OCI-LY1 (cell line): ENCODE measurements around the gene TMEM121.

Experiments
- H2AFZ ChIP-seq: fragments of 200-600 bp; sonication (generic), shearing (Covaris generic); 2 replicates; pipeline ENCODE4 v1.6.0; 2014; ENCODE audit warnings: antibody characterized with exemption, mild to moderate bottlenecking, low read length
- H3F3A ChIP-seq: fragments of 200-600 bp; sonication (generic), shearing (Covaris generic); 2 replicates; pipeline ENCODE4 v1.6.0; 2014; ENCODE audit warnings: mild to moderate bottlenecking, antibody characterized with exemption, low read length, moderate library complexity; ENCODE audit not compliant: insufficient read depth
- H3K27ac ChIP-seq: fragments of 200-600 bp; sonication (generic); 2 replicates; pipeline ENCODE4 v1.5.1; 2014; ENCODE audit warnings: low read length, mixed run types, mild to moderate bottlenecking, low read depth; ENCODE audit not compliant: poor library complexity, severe bottlenecking
- H3K27me3 ChIP-seq: fragments of 200-600 bp; sonication (generic); 2 replicates; pipeline ENCODE4 v1.6.0; 2014; ENCODE audit warnings: antibody characterized with exemption, mild to moderate bottlenecking, low read length, moderate library complexity; ENCODE audit not compliant: insufficient read depth
- H3K36me3 ChIP-seq: fragments of 200-600 bp; sonication (generic); 2 replicates; pipeline ENCODE4 v1.6.1; 2014; ENCODE audit warnings: mild to moderate bottlenecking, antibody characterized with exemption, low read length, moderate library complexity, mixed read lengths; ENCODE audit not compliant: insufficient read depth
- H3K4me1 ChIP-seq: fragments of 200-600 bp; sonication (generic); 2 replicates; pipeline ENCODE4 v1.5.1; 2014; ENCODE audit warnings: mild to moderate bottlenecking, low read length, moderate library complexity; ENCODE audit not compliant: insufficient read depth, severe bottlenecking
- H3K4me2 ChIP-seq: fragments of 200-600 bp; sonication (generic), shearing (Covaris generic); 2 replicates; pipeline ENCODE4 v1.6.1; 2014; ENCODE audit warnings: low read length
- H3K4me3 ChIP-seq: fragments of 200-600 bp; sonication (generic); 2 replicates; pipeline ENCODE4 v1.5.1; 2014; ENCODE audit warnings: low read length, low read depth, mild to moderate bottlenecking, mixed read lengths; ENCODE audit not compliant: poor library complexity, severe bottlenecking
- H3K79me2 ChIP-seq: fragments of 200-600 bp; shearing (Covaris generic); 2 replicates; pipeline ENCODE4 v1.6.1; 2016; ENCODE audit warnings: mixed run types, low read length, mixed read lengths; ENCODE audit not compliant: insufficient read depth
- H3K9ac ChIP-seq: fragments of 200-600 bp; sonication (generic), shearing (Covaris generic); 2 replicates; pipeline ENCODE4 v1.6.1; 2014; ENCODE audit warnings: mild to moderate bottlenecking, low read length, mixed read lengths
- H3K9me2 ChIP-seq: fragments of 200-600 bp; sonication (generic), shearing (Covaris generic); 2 replicates; pipeline ENCODE4 v1.6.1; 2014; ENCODE audit warnings: low read depth, mild to moderate bottlenecking, low read length, mixed read lengths
- H3K9me3 ChIP-seq: fragments of 200-600 bp; shearing (Covaris generic); 2 replicates; pipeline ENCODE4 v1.6.1; 2014; ENCODE audit warnings: low read length, mixed read lengths
- H4K20me1 ChIP-seq: fragments of 200-600 bp; sonication (generic), shearing (Covaris generic); 2 replicates; pipeline ENCODE4 v1.6.0; 2016; ENCODE audit warnings: mild to moderate bottlenecking, low read length; ENCODE audit not compliant: insufficient read depth
- EZH2 ChIP-seq: fragments of 200-600 bp; sonication (generic), shearing (Covaris generic); IDR thresholded peaks from 2 replicates; pipeline ENCODE4 v1.8.0; 2017; ENCODE audit warnings: borderline replicate concordance, mixed run types, mild to moderate bottlenecking, antibody characterized with exemption, low read length, moderate library complexity, mixed read lengths
- TF ChIP-seq, protein P1 (sequence below): fragments of 200-600 bp; sonication (generic), shearing (Covaris generic); IDR thresholded peaks from 2 replicates; pipeline ENCODE4 v1.5.1; 2017; ENCODE audit warnings: mild to moderate bottlenecking, antibody characterized with exemption, low read length, moderate library complexity, mixed read lengths

Gene TMEM121

DNA sequence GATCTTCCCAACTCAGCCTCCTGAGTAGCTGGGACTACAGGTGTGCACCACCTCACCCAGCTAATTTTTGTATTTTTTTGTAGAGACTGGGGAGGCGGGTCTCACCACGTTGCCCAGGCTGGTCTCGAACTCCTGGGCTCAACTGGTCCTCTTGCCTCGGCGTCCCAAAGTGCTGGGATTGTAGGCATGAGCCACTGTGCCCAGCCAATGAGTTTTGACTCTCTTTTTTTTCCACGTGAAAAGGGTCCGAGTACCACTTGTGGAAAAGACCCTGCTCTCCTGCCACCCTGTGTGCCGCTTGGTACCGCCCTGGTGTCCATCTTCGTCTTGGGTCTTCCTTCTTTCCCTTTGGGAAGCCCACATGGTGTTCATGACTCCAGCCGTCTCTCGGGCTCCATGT lies 17.8 kb upstream of the TMEM121 start:
- H3K4me3 ChIP-seq: no peak overlapping the region
- no peaks in the 10 kb centered on the region for H3K9me3 ChIP-seq
- no peak overlapping the region for H3K4me2 ChIP-seq
- H3K79me2 ChIP-seq: no peaks in the 10 kb centered on the region
- no peaks in the 10 kb centered on the region for H3F3A ChIP-seq
- H3K27me3 ChIP-seq: peaks cover 4% of the 10 kb centered on the region; the same call in 1 of the 2 replicates
- H3K9me2 ChIP-seq: no peaks in the 10 kb centered on the region
- H4K20me1 ChIP-seq: no peaks in the 10 kb centered on the region
- H3K27ac ChIP-seq: no peak overlapping the region
- H3K9ac ChIP-seq: no peak overlapping the region
- no peaks in the 10 kb centered on the region for H3K36me3 ChIP-seq
- H3K4me1 ChIP-seq: no peaks in the 10 kb centered on the region
- H2AFZ ChIP-seq: no peak overlapping the region
- TF ChIP-seq, protein P1, sequence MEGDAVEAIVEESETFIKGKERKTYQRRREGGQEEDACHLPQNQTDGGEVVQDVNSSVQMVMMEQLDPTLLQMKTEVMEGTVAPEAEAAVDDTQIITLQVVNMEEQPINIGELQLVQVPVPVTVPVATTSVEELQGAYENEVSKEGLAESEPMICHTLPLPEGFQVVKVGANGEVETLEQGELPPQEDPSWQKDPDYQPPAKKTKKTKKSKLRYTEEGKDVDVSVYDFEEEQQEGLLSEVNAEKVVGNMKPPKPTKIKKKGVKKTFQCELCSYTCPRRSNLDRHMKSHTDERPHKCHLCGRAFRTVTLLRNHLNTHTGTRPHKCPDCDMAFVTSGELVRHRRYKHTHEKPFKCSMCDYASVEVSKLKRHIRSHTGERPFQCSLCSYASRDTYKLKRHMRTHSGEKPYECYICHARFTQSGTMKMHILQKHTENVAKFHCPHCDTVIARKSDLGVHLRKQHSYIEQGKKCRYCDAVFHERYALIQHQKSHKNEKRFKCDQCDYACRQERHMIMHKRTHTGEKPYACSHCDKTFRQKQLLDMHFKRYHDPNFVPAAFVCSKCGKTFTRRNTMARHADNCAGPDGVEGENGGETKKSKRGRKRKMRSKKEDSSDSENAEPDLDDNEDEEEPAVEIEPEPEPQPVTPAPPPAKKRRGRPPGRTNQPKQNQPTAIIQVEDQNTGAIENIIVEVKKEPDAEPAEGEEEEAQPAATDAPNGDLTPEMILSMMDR: no peak
- no peak for TF ChIP-seq EZH2

DNA sequence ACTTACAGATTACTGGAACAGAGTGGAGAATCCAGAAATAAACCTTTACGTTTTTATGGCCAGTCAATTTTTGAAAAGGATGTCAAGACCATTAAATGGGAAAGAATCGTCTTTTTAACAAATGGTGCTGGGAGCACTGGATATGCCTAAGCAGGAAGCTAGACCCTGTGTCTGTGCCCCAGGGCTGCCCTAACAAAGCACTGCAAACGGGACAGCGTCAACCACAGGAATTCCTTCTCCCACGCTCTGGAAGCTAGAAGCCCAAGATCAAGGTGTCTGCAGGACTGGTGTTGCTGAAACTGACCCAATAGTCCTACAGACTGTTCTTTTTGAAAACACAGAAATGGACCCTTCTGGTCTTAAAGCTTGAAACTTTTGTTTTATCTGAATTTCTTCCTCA lies 9.3 kb upstream of the TMEM121 start:
- Histone ChIP-seq H3K27me3 (peaks cover 35% of the 10 kb centered on the region; the same call in 1 of the 2 replicates), H3K9me3 (peaks cover 8% of the 10 kb centered on the region; the same call in 1 of the 2 replicates), H3K9me2 (no peaks in the 10 kb centered on the region), H3K36me3 (no peaks in the 10 kb centered on the region; the same call in 1 of the 2 replicates), H3K79me2 (no peaks in the 10 kb centered on the region), H3K4me1 (no peaks in the 10 kb centered on the region), H3F3A (no peaks in the 10 kb centered on the region), H3K27ac (no peak overlapping the region), H3K9ac (no peak overlapping the region), H3K4me3 (no peak overlapping the region), H4K20me1 (no peaks in the 10 kb centered on the region), H3K4me2 (no peak overlapping the region), H2AFZ (no peak overlapping the region)
- no peak for TF ChIP-seq EZH2
- TF ChIP-seq, protein P1: no peak

DNA sequence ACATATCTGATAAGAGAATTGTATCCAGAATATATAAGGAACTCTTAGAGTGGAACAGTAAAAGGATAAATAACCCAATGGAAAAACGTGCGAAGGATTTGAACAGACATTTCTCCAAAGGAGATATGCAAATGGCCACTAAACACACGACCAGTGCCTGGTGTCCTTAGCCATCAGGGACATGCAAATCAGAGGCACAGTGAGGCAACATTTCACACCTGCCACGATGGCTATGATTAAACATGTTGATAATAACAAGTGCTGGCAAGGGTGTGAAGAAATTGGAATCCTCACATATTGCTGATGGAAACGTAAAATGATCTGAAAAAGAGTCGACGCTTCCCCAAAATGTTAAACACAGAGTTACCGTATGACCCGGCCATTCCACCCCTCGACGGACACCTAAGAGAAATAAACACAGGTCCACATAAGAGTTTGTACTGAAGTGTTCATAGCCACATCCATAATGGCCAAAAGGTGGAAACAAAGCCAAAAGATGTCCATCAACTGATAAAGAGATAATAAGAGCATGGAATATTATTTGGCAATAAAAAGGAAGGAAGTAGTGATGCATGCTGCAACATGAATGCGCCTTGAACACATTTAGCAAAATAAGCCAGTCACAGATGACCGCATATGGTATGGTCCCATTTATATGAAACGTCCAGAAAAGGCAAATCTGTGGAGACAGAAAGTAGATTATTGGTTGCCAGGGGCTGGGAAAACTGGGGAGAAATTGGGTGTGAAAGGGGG lies 6.3 kb upstream of the TMEM121 start:
- no peak overlapping the region for H3K4me2 ChIP-seq
- H3K9me3 ChIP-seq: 0 out of 2 replicates have a peak, but pooled peaks cover 5% of the 10 kb centered on the region
- no peaks in the 10 kb centered on the region for H3K79me2 ChIP-seq
- no peaks in the 10 kb centered on the region for H3K4me1 ChIP-seq
- no peak overlapping the region for H3K27ac ChIP-seq
- TF ChIP-seq, protein P1: no peak
- TF ChIP-seq EZH2: no peak
- H3K9ac ChIP-seq: no peak overlapping the region
- no peaks in the 10 kb centered on the region; the same call in 1 of the 2 replicates for H3K36me3 ChIP-seq
- H2AFZ ChIP-seq: no peak overlapping the region
- H3K27me3 ChIP-seq: peaks cover 30% of the 10 kb centered on the region; the same call in 1 of the 2 replicates
- no peaks in the 10 kb centered on the region for H4K20me1 ChIP-seq
- H3K4me3 ChIP-seq: no peak overlapping the region
- H3F3A ChIP-seq: peaks cover 3% of the 10 kb centered on the region; the same call in 1 of the 2 replicates
- H3K9me2 ChIP-seq: no peaks in the 10 kb centered on the region
